Prostate gland (tissue), 2 donors: ENCODE data around the gene PRKG1. TPM values are rescaled to one million over a fixed set of nuclear protein-coding genes. Genes with fewer than 3 reads are reported as not detected.
"Not testable (repeated sequence)": the region's sequence is repeated elsewhere in the genome, so short reads cannot be mapped to it uniquely, and the experiment has no call there.

Experiments used
- DNase-seq: peaks from one replicate; pipeline ENCODE4 v3.0.0-alpha.2; 2019; ENCODE audit warnings: low spot score
- H3K27ac ChIP-seq, 2 donors: fragments of 200-600 bp; sonication (generic); 2 replicates each; pipeline ENCODE4 v1.5.1; 2017 to 2019
- H3K27me3 ChIP-seq: fragments of 200-600 bp; sonication (generic); replicated peaks from 2 replicates; pipeline ENCODE4 v1.5.1; 2019; ENCODE audit not compliant: insufficient read depth
- H3K36me3 ChIP-seq, 2 donors: fragments of 200-600 bp; sonication (generic); 1 replicate in 1 of 2; 2 replicates in 1 of 2; pipeline versions ENCODE4 v1.5.1 to v1.8.1; 2017 to 2019
- H3K4me1 ChIP-seq: fragments of 200-600 bp; sonication (generic); replicated peaks from 2 replicates; pipeline ENCODE4 v1.5.1; 2019
- H3K4me3 ChIP-seq, 2 donors: fragments of 200-600 bp; sonication (generic); 2 replicates each; pipeline ENCODE4 v1.5.1; 2017 to 2019
- H3K9me3 ChIP-seq: fragments of 200-600 bp; sonication (generic); 2 replicates; pipeline ENCODE4 v1.5.1; 2017
- POLR2A ChIP-seq: fragments of 450-650 bp; IDR thresholded peaks from one replicate; pipeline ENCODE4 v1.6.1; 2016; ENCODE audit warnings: antibody characterized with exemption, mild to moderate bottlenecking
- POLR2AphosphoS5 ChIP-seq: sonication (generic); formaldehyde crosslinking; IDR thresholded peaks from one replicate; pipeline ENCODE4 v1.6.1; 2017; ENCODE audit warnings: antibody characterized with exemption
- WGBS: methylation state at CpG from one replicate; pipeline ENCODE4 v1.1.5; 2018; 5-methylcytosine and 5-hydroxymethylcytosine counted together
- intact Hi-C: fragments of 100-400 bp; cut with DNase I; formaldehyde crosslinking; loops from one replicate; pipeline ENCODE4 v1.14.2; 2022
- total RNA-seq, 2 donors: library from RNA; depleted of rRNA; stranded (reverse); fragments of >200 nt; gene quantifications; one replicate each; pipeline ENCODE4 v1.1.0, GENCODE V29; 2016
- TF ChIP-seq, protein P1 (sequence below), 4 experiments: fragments of 200-600 bp in 2 of 4; fragments of 450-650 bp in 2 of 4; sonication (generic) in 2 of 4; IDR thresholded peaks; 1 replicate in 3 of 4; 2 replicates in 1 of 4; pipeline ENCODE4 v1.5.1; 2016 to 2019; ENCODE audit warnings: antibody characterized with exemption in 4 of 4, mild to moderate bottlenecking in 2 of 4, moderate library complexity in 2 of 4

PRKG1 gene
- total RNA-seq, 2 donors from 2014 or later, result 2.7 to 9.0 TPM

DNA sequence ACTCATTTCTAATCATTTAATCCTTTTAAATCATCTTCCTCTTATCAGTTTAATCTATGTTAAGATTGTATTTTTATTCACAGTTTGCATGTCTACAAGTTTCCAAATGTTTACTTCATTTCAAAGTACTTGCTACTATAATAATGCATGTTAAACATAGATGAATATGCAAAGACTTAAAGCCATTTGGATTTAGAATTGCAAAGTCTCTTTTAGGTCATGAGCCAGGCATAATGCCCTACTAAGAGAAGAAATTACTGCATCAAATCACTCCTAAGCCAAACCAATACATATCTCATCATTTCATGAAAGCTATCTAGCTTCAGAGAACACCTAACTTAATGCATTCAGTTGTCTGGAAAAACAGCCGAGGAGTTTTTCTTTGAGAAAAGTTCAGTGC, 266.1 kb downstream of the PRKG1 start:
- Histone ChIP-seq H3K36me3 (no peaks in the 10 kb centered on the region), H3K27ac (no peak overlapping the region), H3K4me3 (no peak overlapping the region), H3K9me3 (no peaks in the 10 kb centered on the region), H3K4me1 (no peaks in the 10 kb centered on the region), H3K27me3 (no peaks in the 10 kb centered on the region)
- intact Hi-C loops, result no loop called here
- 93% methylated on average over 1 of the region's 1 CpG for WGBS
- TF ChIP-seq, protein P1, sequence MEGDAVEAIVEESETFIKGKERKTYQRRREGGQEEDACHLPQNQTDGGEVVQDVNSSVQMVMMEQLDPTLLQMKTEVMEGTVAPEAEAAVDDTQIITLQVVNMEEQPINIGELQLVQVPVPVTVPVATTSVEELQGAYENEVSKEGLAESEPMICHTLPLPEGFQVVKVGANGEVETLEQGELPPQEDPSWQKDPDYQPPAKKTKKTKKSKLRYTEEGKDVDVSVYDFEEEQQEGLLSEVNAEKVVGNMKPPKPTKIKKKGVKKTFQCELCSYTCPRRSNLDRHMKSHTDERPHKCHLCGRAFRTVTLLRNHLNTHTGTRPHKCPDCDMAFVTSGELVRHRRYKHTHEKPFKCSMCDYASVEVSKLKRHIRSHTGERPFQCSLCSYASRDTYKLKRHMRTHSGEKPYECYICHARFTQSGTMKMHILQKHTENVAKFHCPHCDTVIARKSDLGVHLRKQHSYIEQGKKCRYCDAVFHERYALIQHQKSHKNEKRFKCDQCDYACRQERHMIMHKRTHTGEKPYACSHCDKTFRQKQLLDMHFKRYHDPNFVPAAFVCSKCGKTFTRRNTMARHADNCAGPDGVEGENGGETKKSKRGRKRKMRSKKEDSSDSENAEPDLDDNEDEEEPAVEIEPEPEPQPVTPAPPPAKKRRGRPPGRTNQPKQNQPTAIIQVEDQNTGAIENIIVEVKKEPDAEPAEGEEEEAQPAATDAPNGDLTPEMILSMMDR (IDR thresholded peaks at IDR 0.05), result no peak
- no peak for TF ChIP-seq POLR2A
- TF ChIP-seq POLR2AphosphoS5, result no peak
- no peak for DNase-seq

DNA sequence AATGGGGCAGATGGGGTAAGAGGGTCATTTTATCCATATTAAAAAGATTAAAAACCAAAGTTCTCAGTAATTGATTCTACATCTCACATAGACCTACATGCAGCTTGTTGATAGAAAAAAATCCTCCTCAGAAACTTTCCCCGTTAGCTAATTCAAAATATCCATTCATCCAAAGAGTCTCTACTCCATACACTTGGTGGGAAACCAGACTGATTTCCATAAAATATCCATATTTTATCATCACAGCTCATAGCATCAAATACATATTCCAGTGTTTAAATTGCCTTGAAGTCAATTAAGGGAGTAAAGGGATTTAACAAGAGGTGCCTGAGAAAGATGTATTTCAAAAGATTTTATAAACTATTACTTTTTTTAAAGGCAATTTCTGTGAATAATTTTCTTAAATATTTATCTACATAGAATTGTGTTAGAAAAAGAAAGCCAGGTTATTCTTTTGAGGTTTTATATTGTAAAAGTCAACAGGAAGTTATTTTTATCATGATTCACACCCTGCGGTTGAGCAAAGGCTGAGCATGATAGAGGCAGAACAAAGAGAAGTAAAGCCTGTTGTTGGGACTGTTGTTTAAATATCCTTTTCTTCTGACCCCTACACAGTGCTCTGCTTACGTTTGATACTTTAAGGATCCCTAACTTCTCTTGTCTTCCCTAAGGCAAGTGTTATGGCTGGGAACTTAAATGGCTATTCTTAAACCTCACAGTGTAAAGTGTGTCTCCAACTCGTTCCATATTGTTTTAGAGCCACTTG, 266.7 kb downstream of the PRKG1 start:
- Histone ChIP-seq H3K4me1 (no peaks in the 10 kb centered on the region), H3K36me3 (no peaks in the 10 kb centered on the region), H3K27me3 (no peaks in the 10 kb centered on the region), H3K4me3 (no peak overlapping the region), H3K27ac (no peak overlapping the region), H3K9me3 (no peaks in the 10 kb centered on the region)
- TF ChIP-seq, protein P1 (IDR thresholded peaks at IDR 0.05), result no peak
- no peak for TF ChIP-seq POLR2A
- no peak for TF ChIP-seq POLR2AphosphoS5
- no peak for DNase-seq
- 71% methylated on average over 4 of the region's 4 CpGs for WGBS
- intact Hi-C loops, result no loop called here

DNA sequence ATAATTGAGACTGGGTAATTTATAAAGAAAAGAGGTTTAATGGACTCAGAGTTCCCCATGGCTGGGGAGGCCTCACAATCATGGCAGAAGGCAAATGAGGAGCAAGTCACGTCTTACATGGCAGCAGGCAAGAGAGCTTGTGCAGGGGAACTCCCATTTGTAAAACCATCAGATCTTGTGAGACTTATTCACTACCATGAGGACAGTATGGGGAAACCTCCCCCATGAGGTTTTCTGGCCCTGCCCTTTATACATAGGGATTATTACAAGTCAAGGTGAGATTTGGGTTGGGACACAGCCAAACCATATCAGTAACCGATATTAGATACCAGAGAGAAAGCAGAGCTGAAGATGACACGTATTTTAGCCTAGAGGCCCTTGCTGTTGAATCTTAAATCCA, 267.5 kb downstream of the PRKG1 start:
- H3K27ac ChIP-seq, H3K27me3 ChIP-seq, H3K4me3 ChIP-seq, H3K36me3 ChIP-seq, H3K4me1 ChIP-seq, H3K9me3 ChIP-seq, DNase-seq, intact Hi-C loops: not testable (repeated sequence)
- 87% methylated on average over 3 of the region's 3 CpGs for WGBS

DNA sequence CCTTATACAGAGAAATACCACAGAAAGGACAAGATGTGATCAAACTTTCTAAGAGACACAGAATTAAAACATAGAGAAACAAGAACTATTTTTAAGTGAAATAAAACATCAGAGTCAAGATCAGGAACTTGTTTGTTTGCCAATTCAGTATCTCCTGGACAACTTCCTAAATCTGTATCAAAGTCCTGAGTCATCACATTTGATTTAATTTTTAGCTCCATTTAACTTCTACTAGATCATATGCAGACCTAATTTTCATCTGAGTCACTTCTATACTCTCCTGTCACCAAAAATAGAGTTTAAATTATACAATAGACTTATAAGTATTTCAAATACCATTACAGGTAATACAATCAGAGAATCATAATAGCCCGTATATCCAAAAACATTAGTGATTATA, 268.1 kb downstream of the PRKG1 start:
- H3K9me3 ChIP-seq, result no peaks in the 10 kb centered on the region

DNA sequence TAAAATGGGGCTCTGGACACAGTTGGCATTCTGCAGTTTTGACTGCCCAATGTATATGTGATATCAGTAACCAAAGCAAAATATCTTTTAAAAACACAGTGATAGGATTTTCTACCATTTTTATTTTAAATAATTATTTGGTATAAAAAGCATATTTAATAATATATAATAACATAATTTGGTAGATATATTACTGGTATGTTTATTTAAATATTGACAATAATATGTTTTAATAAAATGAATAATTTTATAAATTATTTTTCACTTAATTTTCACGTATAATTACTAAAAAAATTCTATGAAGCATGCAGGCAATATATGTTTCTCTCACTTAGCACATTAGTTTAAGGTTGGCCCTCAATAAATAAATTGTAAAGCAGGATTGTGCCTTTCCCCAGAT, 269.1 kb downstream of the PRKG1 start:
- no peak for DNase-seq
- 93% methylated on average over 1 of the region's 1 CpG for WGBS
- no peaks in the 10 kb centered on the region for H3K27me3 ChIP-seq
- no peak overlapping the region for H3K27ac ChIP-seq
- intact Hi-C loops, result no loop called here
- no peak overlapping the region for H3K4me3 ChIP-seq
- TF ChIP-seq POLR2A, result no peak
- TF ChIP-seq, protein P1 (IDR thresholded peaks at IDR 0.05), result no peak
- TF ChIP-seq POLR2AphosphoS5, result no peak
- no peaks in the 10 kb centered on the region for H3K36me3 ChIP-seq
- no peaks in the 10 kb centered on the region for H3K9me3 ChIP-seq
- H3K4me1 ChIP-seq, result no peaks in the 10 kb centered on the region

More for the DNA sequence above, 268.1 kb downstream of the PRKG1 start:
- DNase-seq, result no peak
- Histone ChIP-seq H3K27ac (no peak overlapping the region), H3K27me3 (no peaks in the 10 kb centered on the region), H3K36me3 (no peaks in the 10 kb centered on the region), H3K4me3 (no peak overlapping the region), H3K4me1 (no peaks in the 10 kb centered on the region)
- WGBS, result 96% methylated on average over 1 of the region's 1 CpG
- TF ChIP-seq POLR2AphosphoS5, result no peak
- intact Hi-C loops, result no loop called here

DNA sequence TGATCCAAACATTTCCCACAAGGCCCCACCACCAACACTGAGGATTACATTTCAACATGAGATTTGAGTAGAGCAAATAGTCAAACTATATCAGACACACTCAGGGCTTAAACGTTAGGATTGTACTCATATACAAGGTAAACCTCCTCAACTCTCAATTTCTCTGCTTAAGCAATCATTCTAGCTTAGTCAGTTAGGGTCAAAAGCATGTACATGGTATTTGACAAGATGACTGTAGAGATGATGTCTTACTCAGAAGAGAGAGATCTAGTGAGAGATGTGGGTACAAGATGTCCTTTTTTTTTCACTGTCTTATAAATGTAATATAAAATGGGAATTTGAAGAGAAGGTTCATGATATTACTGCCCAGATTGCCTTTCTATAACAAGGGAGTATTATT, 270.1 kb downstream of the PRKG1 start:
- intact Hi-C loops, result no loop called here

More for the DNA sequence above, 270.1 kb downstream of the PRKG1 start:
- no peak overlapping the region for H3K27ac ChIP-seq
- TF ChIP-seq POLR2A, result no peak
- TF ChIP-seq, protein P1 (IDR thresholded peaks at IDR 0.05), result no peak
- TF ChIP-seq POLR2AphosphoS5, result no peak
- H3K4me1 ChIP-seq, result no peaks in the 10 kb centered on the region
- no peak overlapping the region for H3K4me3 ChIP-seq
- 65% methylated on average over 1 of the region's 1 CpG for WGBS
- no peaks in the 10 kb centered on the region for H3K9me3 ChIP-seq
- H3K27me3 ChIP-seq, result no peaks in the 10 kb centered on the region
- DNase-seq, result no peak
- no peaks in the 10 kb centered on the region for H3K36me3 ChIP-seq
